Fibroblast of lung (primary cell): ENCODE measurements around the gene SLC39A5. TPM values are rescaled to one million over a fixed set of nuclear protein-coding genes. Genes with fewer than 3 reads are reported as not detected.
A peak's percentile ranks its signal among the peaks of the same experiment; 100 is the strongest.
"Not testable (repeated sequence)": the region's sequence is repeated elsewhere in the genome, so short reads cannot be mapped to it uniquely, and the experiment has no call there.

Experiments
- DNase-seq, 2 donors: peaks; one replicate each; pipeline versions ENCODE4 v3.0.0 to v3.0.0-alpha.2; 2010; ENCODE audit warnings: low read depth in 2 of 2
- H2AFZ ChIP-seq: 2 replicates; pipeline ENCODE4 v1.5.1; 2012; ENCODE audit warnings: low read length, control low read depth, inconsistent platforms
- H3K27ac ChIP-seq: 2 replicates; pipeline ENCODE4 v1.5.1; 2011; ENCODE audit warnings: low read length, control low read depth; ENCODE audit not compliant: insufficient read depth
- H3K27me3 ChIP-seq: 2 replicates; pipeline ENCODE4 v1.5.1; 2011; ENCODE audit warnings: mild to moderate bottlenecking, low read length; ENCODE audit not compliant: control insufficient read depth, insufficient read depth
- H3K36me3 ChIP-seq: 2 replicates; pipeline ENCODE4 v1.5.1; 2011; ENCODE audit warnings: low read length; ENCODE audit not compliant: control insufficient read depth, insufficient read depth
- H3K4me1 ChIP-seq: 2 replicates; pipeline ENCODE4 v1.5.1; 2011; ENCODE audit warnings: low read length; ENCODE audit not compliant: control insufficient read depth, insufficient read depth; ENCODE audit errors: extremely low read depth
- H3K4me2 ChIP-seq: 2 replicates; pipeline ENCODE4 v1.5.1; 2011; ENCODE audit warnings: low read length, control low read depth; ENCODE audit not compliant: insufficient read depth; ENCODE audit errors: extremely low read depth
- H3K4me3 ChIP-seq, 4 experiments: fragments of 200-600 bp in 1 of 4; sonication (generic) in 1 of 4; replicated peaks in 1 of 4; 2 replicates each; pipeline ENCODE4 v1.5.1; 2011 to 2016; ENCODE audit warnings: low read length in 4 of 4, low read depth in 3 of 4, mild to moderate bottlenecking in 3 of 4, control low read depth in 2 of 4, inconsistent platforms in 1 of 4, mixed read lengths in 1 of 4; ENCODE audit not compliant: insufficient read depth in 1 of 4; ENCODE audit errors: control extremely low read depth in 1 of 4
- H3K79me2 ChIP-seq: 2 replicates; pipeline ENCODE4 v1.5.1; 2012; ENCODE audit warnings: mild to moderate bottlenecking, low read length, inconsistent platforms; ENCODE audit not compliant: control insufficient read depth, insufficient read depth
- H3K9ac ChIP-seq: 2 replicates; pipeline ENCODE4 v1.5.1; 2011; ENCODE audit warnings: mild to moderate bottlenecking, low read length, control low read depth; ENCODE audit not compliant: insufficient read depth
- H3K9me3 ChIP-seq: 2 replicates; pipeline ENCODE4 v1.5.1; 2012; ENCODE audit warnings: low read depth, low read length; ENCODE audit not compliant: control insufficient read depth, insufficient read depth
- H4K20me1 ChIP-seq: 2 replicates; pipeline ENCODE4 v1.5.1; 2011; ENCODE audit warnings: low read length; ENCODE audit not compliant: control insufficient read depth, insufficient read depth; ENCODE audit errors: extremely low read depth
- CTCF ChIP-seq, 2 donors: IDR thresholded peaks in 1 of 2; conservative IDR thresholded peaks in 1 of 2; 1 replicate in 1 of 2; 2 replicates in 1 of 2; pipeline ENCODE4 v1.5.1; 2011 to 2012; ENCODE audit warnings: low read length in 2 of 2, control low read depth in 1 of 2, inconsistent platforms in 1 of 2, low read depth in 1 of 2, mild to moderate bottlenecking in 1 of 2
- EZH2 ChIP-seq: IDR thresholded peaks from 2 replicates; pipeline ENCODE4 v1.5.1; 2012; ENCODE audit warnings: low read length, control low read depth, mild to moderate bottlenecking; ENCODE audit errors: missing control alignments
- polyA plus RNA-seq, 2 donors: library from polyadenylated mRNA; depleted of rRNA in 1 of 2; stranded (reverse) in 1 of 2; unstranded in 1 of 2; fragments of >200 nt; gene quantifications; 2 replicates each; pipeline ENCODE4 v1.2.1, GENCODE V29; 2011 to 2012; ENCODE audit warnings: missing spikeins in 1 of 2
- total RNA-seq: library from RNA; depleted of rRNA; stranded (reverse); fragments of >200 nt; gene quantifications from 2 replicates; pipeline ENCODE4 v1.2.1, GENCODE V29; 2014

SLC39A5 gene
- total and polyA plus RNA-seq, 2 donors (not counting 1 experiment from before 2014, with no cell fraction given) = not detected

GRCh38 chr12:56190695-56191155, 39.1 kb upstream of the SLC39A5 start:
- Histone ChIP-seq H3K79me2 (peaks cover 30% of the 10 kb centered on the region), H3K9me3 (no peaks in the 10 kb centered on the region), H3K27me3 (no peaks in the 10 kb centered on the region), H3K4me1 (peaks cover 5% of the 10 kb centered on the region), H3K4me2 (peak overlapping the region; percentile 32), H4K20me1 (no peaks in the 10 kb centered on the region), H3K27ac (no peak overlapping the region), H3K36me3 (no peaks in the 10 kb centered on the region), H3K9ac (no peak overlapping the region), H3K4me3 (peak overlapping the region in 2 of 4 experiments; percentile 90 to 91), H2AFZ (peak overlapping the region; percentile 30)
- peak in 1 of 2 donors; percentile 21 for DNase-seq
- TF ChIP-seq CTCF (conservative IDR thresholded peaks at IDR 0.05 in 1 of 2, IDR thresholded peaks at IDR 0.05 in 1 of 2; ENCODE audit: low read depth in 1 of 2, low read length in 2 of 2) (no peak), EZH2 (no peak)

- H3K79me2 ChIP-seq = peaks cover 15% of the 10 kb centered on the region
- no peaks in the 10 kb centered on the region for H4K20me1 ChIP-seq
- H3K36me3 ChIP-seq = no peaks in the 10 kb centered on the region
- peak overlapping the region; percentile 13 for H2AFZ ChIP-seq
- H3K9me3 ChIP-seq = no peaks in the 10 kb centered on the region
- H3K9ac ChIP-seq = no peak overlapping the region
- peaks cover 4% of the 10 kb centered on the region for H3K4me1 ChIP-seq
- TF ChIP-seq EZH2 (no peak), CTCF (conservative IDR thresholded peaks at IDR 0.05 in 1 of 2, IDR thresholded peaks at IDR 0.05 in 1 of 2; ENCODE audit: low read depth in 1 of 2, low read length in 2 of 2) (no peak)
- H3K4me2 ChIP-seq = no peak overlapping the region
- no peak for DNase-seq
- no peak overlapping the region for H3K4me3 ChIP-seq
- H3K27ac ChIP-seq = no peak overlapping the region
- H3K27me3 ChIP-seq = no peaks in the 10 kb centered on the region
Measured at GRCh38 chr12:56192582-56192981, 37.3 kb upstream of the SLC39A5 start.

GRCh38 chr12:56193025-56193578, 36.7 kb upstream of the SLC39A5 start:
- peak; percentile 75 to 91 for DNase-seq
- Histone ChIP-seq H3K27ac (no peak overlapping the region), H3K9ac (no peak overlapping the region), H3K9me3 (no peaks in the 10 kb centered on the region), H3K4me1 (peaks cover 4% of the 10 kb centered on the region), H3K4me2 (no peak overlapping the region), H4K20me1 (no peaks in the 10 kb centered on the region), H3K27me3 (no peaks in the 10 kb centered on the region), H3K36me3 (no peaks in the 10 kb centered on the region), H3K79me2 (peaks cover 10% of the 10 kb centered on the region), H3K4me3 (no peak overlapping the region), H2AFZ (peak overlapping the region; percentile 85)
- TF ChIP-seq CTCF (conservative IDR thresholded peaks at IDR 0.05 in 1 of 2, IDR thresholded peaks at IDR 0.05 in 1 of 2; ENCODE audit: low read depth in 1 of 2, low read length in 2 of 2) (peak; percentile 82 to 86), EZH2 (no peak)

- not testable (repeated sequence) for H4K20me1 ChIP-seq, H3K36me3 ChIP-seq, H3K79me2 ChIP-seq, H2AFZ ChIP-seq, H3K9me3 ChIP-seq, H3K27me3 ChIP-seq, H3K4me1 ChIP-seq, H3K9ac ChIP-seq, H3K4me3 ChIP-seq, H3K4me2 ChIP-seq
- peak overlapping the region; percentile 61 for H3K27ac ChIP-seq
- peak; percentile 64 to 97 for DNase-seq
Measured at GRCh38 chr12:56196818-56197550, 32.9 kb upstream of the SLC39A5 start.
